Endodermal cell (in vitro differentiated cells): ENCODE measurements around the gene VSTM2A. TPM values are rescaled to one million over a fixed set of nuclear protein-coding genes. Genes with fewer than 3 reads are reported as not detected.

Source experiments
- DNase-seq: peaks from one replicate; pipeline ENCODE4 v3.0.0-alpha.2; 2017
- H3K27ac ChIP-seq: 2 replicates; pipeline ENCODE4 v1.5.1; 2013; ENCODE audit warnings: mild to moderate bottlenecking, low read depth, low read length, moderate library complexity
- H3K27me3 ChIP-seq: 2 replicates; pipeline ENCODE4 v1.6.1; 2013; ENCODE audit warnings: mild to moderate bottlenecking, low read length, moderate library complexity; ENCODE audit not compliant: insufficient read depth, control insufficient read depth, poor library complexity, severe bottlenecking
- H3K36me3 ChIP-seq: 2 replicates; pipeline ENCODE4 v1.7.0; 2013; ENCODE audit warnings: mild to moderate bottlenecking, low read length, moderate library complexity; ENCODE audit not compliant: control insufficient read depth, insufficient read depth
- H3K4me1 ChIP-seq: one replicate; pipeline ENCODE4 v1.7.0; 2013; ENCODE audit warnings: low read length; ENCODE audit not compliant: control insufficient read depth, insufficient read depth
- H3K4me3 ChIP-seq: 2 replicates; pipeline ENCODE4 v1.5.1; 2013; ENCODE audit warnings: mild to moderate bottlenecking, low read length, moderate library complexity
- H3K9ac ChIP-seq: 2 replicates; pipeline ENCODE4 v1.6.1; 2013; ENCODE audit warnings: mild to moderate bottlenecking, low read length, moderate library complexity; ENCODE audit not compliant: poor library complexity, severe bottlenecking; ENCODE audit errors: extremely low read depth
- H3K9me3 ChIP-seq: 2 replicates; pipeline ENCODE4 v1.6.1; 2013; ENCODE audit warnings: mild to moderate bottlenecking, low read length, moderate library complexity; ENCODE audit not compliant: control insufficient read depth
- H3K27ac Mint-ChIP-seq: 2 replicates; pipeline ENCODE4 v1.8.0; 2020; ENCODE audit warnings: mixed read lengths
- H3K27me3 Mint-ChIP-seq: 2 replicates; pipeline ENCODE4 v1.8.0; 2021; ENCODE audit warnings: mild to moderate bottlenecking, mixed read lengths; ENCODE audit not compliant: insufficient read depth
- H3K36me3 Mint-ChIP-seq: 2 replicates; pipeline ENCODE4 v1.8.0; 2020; ENCODE audit warnings: low read depth, mixed read lengths
- H3K4me1 Mint-ChIP-seq: 2 replicates; pipeline ENCODE4 v1.8.0; 2020; ENCODE audit warnings: mixed read lengths
- H3K4me3 Mint-ChIP-seq: 2 replicates; pipeline ENCODE4 v1.8.0; 2020; ENCODE audit warnings: mild to moderate bottlenecking, moderate library complexity, mixed read lengths
- H3K9me3 Mint-ChIP-seq: 2 replicates; pipeline ENCODE4 v1.8.0; 2020; ENCODE audit warnings: mild to moderate bottlenecking, mixed read lengths
- CTCF ChIP-seq: fragments of 200-600 bp; sonication (generic); conservative IDR thresholded peaks from 2 replicates; pipeline ENCODE4 v1.5.0; 2021; ENCODE audit warnings: antibody characterized with exemption, mild to moderate bottlenecking
- WGBS, 2 experiments: methylation state at CpG; one replicate each; pipeline versions ENCODE4 v1.1.5 to v1.1.7; 2013; ENCODE audit warnings: missing lambda C conversion rate in 2 of 2, mixed read lengths in 1 of 2; ENCODE audit not compliant: insufficient coverage in 1 of 2, insufficient read length in 1 of 2; 5-methylcytosine and 5-hydroxymethylcytosine counted together
- total RNA-seq, 2 donors: library from RNA; stranded (reverse); fragmentation: NEBNext Ultra II Directional in 1 of 2; extraction: Animal tissue kit (Norgen Biotek cat#: 25700) in 1 of 2; gene quantifications; 2 replicates in 1 of 2; 3 replicates in 1 of 2; pipeline ENCODE4 v1.2.1, GENCODE V29; 2021

VSTM2A gene
- total RNA-seq, 2 donors from 2014 or later: 0.24 TPM; not detected in 1

GRCh38 chr7:54559401-54559800, 17.2 kb downstream of the VSTM2A start:
- Mint-ChIP-seq H3K9me3 (no peaks in the 10 kb centered on the region), H3K36me3 (no peaks in the 10 kb centered on the region), H3K27ac (no peak overlapping the region), H3K4me3 (no peak overlapping the region), H3K27me3 (no peaks in the 10 kb centered on the region), H3K4me1 (peaks cover 5% of the 10 kb centered on the region)
- WGBS, 2 experiments: 90 to 100% methylated on average over 1 of the region's 1 CpG
- Histone ChIP-seq H3K4me1 (no peaks in the 10 kb centered on the region), H3K36me3 (no peaks in the 10 kb centered on the region), H3K4me3 (no peak overlapping the region), H3K9me3 (no peaks in the 10 kb centered on the region), H3K27ac (no peak overlapping the region), H3K27me3 (no peaks in the 10 kb centered on the region), H3K9ac (no peak overlapping the region)
- TF ChIP-seq CTCF: no peak
- no peak for DNase-seq

GRCh38 chr7:54560198-54560597, 18.0 kb downstream of the VSTM2A start:
- 90% methylated on average over 2 of the region's 2 CpGs; no CpG with 5 or more reads in 1 of the 2 experiments for WGBS, 2 experiments
- no peak overlapping the region for H3K9ac ChIP-seq
- H3K9me3 Mint-ChIP-seq: no peaks in the 10 kb centered on the region
- H3K27ac ChIP-seq: no peak overlapping the region
- H3K4me3 ChIP-seq: no peak overlapping the region
- H3K27me3 ChIP-seq: no peaks in the 10 kb centered on the region
- H3K4me1 Mint-ChIP-seq: peaks cover 2% of the 10 kb centered on the region
- no peaks in the 10 kb centered on the region for H3K9me3 ChIP-seq
- H3K27me3 Mint-ChIP-seq: no peaks in the 10 kb centered on the region
- no peaks in the 10 kb centered on the region for H3K36me3 ChIP-seq
- no peak for DNase-seq
- no peak overlapping the region for H3K27ac Mint-ChIP-seq
- H3K36me3 Mint-ChIP-seq: no peaks in the 10 kb centered on the region
- no peak overlapping the region for H3K4me3 Mint-ChIP-seq
- H3K4me1 ChIP-seq: no peaks in the 10 kb centered on the region
- no peak for TF ChIP-seq CTCF

GRCh38 chr7:54560723-54561122, 18.5 kb downstream of the VSTM2A start:
- Histone ChIP-seq H3K4me3 (no peak overlapping the region), H3K9me3 (no peaks in the 10 kb centered on the region), H3K27ac (no peak overlapping the region), H3K9ac (no peak overlapping the region), H3K27me3 (no peaks in the 10 kb centered on the region), H3K4me1 (no peaks in the 10 kb centered on the region), H3K36me3 (no peaks in the 10 kb centered on the region)
- no peaks in the 10 kb centered on the region for H3K27me3 Mint-ChIP-seq
- WGBS, 2 experiments: 100% methylated on average over 1 of the region's 2 CpGs; no CpG with 5 or more reads in 1 of the 2 experiments
- DNase-seq: no peak
- no peaks in the 10 kb centered on the region for H3K36me3 Mint-ChIP-seq
- TF ChIP-seq CTCF: no peak
- H3K4me1 Mint-ChIP-seq: no peaks in the 10 kb centered on the region
- no peaks in the 10 kb centered on the region for H3K9me3 Mint-ChIP-seq
- no peak overlapping the region for H3K27ac Mint-ChIP-seq
- H3K4me3 Mint-ChIP-seq: no peak overlapping the region
